Measurements from ENCODE around the gene POMT1.
"Not testable (repeated sequence)": the region's sequence is repeated elsewhere in the genome, so short reads cannot be mapped to it uniquely, and the experiment has no call there.

POMT1 gene, protein sequence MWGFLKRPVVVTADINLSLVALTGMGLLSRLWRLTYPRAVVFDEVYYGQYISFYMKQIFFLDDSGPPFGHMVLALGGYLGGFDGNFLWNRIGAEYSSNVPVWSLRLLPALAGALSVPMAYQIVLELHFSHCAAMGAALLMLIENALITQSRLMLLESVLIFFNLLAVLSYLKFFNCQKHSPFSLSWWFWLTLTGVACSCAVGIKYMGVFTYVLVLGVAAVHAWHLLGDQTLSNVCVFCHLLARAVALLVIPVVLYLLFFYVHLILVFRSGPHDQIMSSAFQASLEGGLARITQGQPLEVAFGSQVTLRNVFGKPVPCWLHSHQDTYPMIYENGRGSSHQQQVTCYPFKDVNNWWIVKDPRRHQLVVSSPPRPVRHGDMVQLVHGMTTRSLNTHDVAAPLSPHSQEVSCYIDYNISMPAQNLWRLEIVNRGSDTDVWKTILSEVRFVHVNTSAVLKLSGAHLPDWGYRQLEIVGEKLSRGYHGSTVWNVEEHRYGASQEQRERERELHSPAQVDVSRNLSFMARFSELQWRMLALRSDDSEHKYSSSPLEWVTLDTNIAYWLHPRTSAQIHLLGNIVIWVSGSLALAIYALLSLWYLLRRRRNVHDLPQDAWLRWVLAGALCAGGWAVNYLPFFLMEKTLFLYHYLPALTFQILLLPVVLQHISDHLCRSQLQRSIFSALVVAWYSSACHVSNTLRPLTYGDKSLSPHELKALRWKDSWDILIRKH

DNA sequence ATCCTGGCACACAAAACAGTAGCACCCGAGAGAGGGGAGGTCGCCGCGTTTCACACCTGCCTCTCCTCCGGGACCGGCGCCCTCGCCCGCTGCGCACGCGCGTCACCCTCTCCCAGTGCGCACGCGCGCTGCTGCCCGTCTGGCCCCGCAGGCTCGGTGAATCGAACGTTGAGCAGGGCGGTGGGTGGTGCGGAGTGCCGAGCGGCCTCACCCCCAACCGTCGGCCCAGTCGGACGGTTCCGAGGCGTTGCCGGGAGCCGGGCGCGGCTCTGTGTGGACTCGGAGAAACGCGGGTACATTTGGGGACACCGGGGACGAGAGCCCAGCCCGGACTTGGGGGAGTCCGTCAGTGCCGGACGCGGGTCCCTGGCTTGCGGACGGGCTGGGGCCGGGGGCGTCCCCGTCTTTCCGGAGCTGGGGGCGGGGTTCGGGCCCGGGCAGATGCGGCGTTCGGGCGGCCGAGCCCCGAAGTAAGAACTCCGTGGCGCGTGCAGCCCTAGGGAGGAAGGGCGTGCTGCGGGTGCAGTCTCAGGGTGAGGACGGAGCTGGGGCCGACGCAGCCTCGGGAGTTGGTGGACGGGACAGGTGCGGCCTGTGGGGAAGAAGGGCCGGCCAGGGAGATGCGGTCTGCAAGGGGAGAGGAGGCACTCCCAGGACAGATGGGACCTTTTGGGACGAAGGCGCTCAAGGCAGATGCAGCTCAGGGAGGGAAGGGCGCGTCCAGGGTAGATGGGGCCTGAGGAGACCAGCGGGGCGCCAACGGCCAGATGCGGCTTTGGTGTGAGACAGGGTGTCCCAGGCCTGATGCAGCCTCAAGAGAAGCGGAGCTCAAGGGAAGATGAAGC, at the start of gene POMT1:
TSS of gene POMT1 (plus strand) at position 138 of the 845 bp plus-strand sequence. CDS start 1,301 bp downstream, outside the sequence.
- peak; percentile 71 for DNase-seq

DNA sequence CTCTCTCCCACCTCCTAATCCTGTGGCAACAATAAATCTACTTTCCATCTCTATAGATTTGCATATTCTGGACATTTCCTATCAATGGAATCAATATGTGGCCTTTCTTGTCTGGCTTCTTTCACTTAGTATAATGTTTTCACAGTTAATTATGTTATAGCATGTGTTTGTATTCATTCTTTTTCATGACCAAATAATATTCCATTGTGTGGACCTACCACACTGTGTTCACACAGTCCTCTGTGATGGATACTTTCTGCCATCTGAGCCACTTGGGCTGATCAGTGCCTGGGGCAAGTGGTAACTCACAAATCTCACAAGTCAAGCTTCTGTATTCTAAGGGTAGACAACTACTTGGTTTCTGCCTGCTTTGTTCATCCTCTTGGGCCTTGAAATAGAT, 48.7 kb upstream of the POMT1 start:
- no peak for DNase-seq

DNA sequence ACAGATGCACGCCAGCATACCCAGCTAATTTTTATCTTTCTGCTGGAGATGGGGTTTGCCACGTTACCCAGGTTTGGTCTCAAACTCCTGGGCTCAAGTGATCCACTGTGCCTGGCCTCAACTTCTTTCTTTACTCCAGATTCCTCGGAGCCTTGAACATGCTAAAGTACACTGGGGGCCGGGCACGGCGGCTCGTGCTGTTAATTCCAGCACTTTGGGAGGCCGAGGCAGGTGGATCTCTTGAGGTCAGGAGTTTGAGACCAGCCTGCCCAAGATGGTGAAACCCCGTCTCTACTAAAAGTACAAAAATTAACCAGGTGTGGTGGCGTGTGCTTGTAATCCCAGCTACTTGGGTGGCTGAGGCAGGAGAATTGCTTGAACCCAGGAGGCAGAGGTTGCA, 47.1 kb upstream of the POMT1 start:
- not testable (repeated sequence) for DNase-seq

DNA sequence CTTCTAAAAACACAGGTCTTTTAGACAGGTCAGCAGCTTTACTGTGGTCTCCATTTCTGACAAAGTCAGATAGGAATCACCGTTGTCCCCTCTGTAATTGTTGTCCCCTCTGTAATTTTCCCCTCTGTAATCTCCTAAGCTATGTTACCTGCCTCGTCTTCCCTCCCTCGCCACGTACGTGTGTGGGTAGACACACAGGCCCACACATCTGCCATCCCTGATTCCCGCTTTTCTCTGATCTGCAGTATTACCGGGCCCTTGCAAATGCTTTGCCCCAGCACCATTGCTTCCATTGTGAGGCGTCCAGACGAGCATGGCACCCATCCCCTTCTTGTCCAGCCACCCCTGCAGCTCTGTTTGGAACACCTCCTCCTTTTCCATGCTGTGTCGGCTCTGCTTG, 45.0 kb upstream of the POMT1 start:
- no peak for DNase-seq

DNA sequence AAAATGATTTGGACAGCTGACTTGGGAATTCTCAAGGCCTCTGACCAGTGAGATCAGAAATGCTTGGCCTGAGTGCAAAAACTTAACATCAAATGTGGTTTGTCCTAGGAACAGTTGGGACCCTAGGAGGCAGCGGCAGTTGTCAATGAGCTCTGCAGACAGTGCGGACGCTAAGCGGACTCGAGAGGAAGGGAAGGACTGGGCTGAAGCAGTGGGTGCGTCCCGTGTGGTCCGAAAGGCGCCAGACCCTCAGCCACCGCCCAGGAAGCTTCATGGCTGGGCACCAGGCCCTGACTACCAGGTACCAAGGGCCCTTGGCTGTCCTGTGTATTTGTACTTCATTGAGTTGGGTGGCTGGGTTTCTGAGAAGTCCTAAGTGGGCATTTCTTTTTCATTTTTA, 43.7 kb upstream of the POMT1 start:
- no peak for DNase-seq

DNA sequence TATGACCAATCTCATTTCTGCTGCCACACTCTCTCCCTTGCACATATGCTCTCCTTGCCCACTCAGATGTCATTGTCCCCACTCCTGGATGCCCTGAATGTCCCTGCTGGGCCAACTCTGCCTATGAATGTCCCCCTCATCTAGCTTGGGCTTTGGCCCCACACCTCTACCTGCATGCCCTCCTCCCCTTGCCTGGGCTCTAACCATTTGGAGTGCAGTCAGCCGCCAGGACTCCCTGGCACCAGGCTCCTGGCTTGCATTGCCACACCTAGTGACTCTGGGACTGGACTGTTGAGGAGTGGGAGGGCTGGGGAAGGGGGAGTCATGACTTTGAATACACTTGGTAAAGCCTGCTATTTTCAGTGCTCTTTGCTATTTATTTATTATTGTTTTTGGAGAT, 41.6 kb upstream of the POMT1 start:
- DNase-seq, result no peak

DNA sequence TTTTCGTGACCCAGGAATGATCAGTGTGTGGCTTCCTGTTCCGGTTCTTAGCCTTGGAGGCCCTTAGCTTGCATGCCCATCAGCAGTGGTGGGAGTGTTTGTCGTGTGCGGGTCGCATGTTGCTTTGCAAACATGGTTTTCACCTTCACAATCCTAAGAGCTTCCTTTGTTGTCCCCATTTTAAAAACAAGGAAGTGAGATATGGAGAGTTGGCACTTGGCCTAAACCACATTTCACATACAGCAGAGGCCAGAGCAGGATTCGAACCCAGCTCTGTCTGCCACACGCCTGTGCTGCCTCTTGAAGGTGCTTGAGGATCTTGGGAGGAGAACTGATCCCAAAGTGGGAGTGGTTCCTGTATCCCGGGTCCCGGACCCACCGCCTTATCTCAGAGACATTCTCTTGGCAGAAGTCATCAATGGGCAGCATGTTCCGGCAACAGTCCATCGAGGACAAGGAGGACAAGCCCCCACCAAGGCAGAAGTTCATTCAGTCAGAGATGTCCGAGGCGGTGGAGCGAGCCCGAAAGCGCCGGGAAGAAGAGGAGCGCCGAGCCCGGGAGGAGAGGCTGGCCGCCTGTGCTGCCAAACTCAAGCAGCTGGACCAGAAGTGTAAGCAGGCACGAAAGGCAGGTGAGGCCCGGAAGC, 38.2 kb upstream of the POMT1 start:
- no peak for DNase-seq

DNA sequence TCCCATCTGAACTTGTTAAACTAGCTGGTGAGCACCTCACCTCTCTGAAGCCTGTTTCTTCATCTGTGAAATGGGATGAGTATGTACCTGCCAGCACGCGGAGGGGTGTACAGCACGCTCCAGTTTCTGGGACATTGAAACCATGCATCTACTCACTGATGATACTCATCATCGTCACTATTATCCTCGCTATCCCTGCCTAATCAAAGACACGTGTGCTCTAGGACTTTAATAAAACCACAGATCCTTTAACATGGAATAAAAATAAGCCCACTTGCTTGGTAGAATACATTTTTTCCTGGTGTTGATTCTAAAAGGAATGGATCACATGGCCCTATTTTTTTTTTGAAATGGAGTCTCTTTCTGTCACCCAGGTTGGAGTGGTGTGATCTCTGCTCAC, 37.3 kb upstream of the POMT1 start:
- no peak for DNase-seq

DNA sequence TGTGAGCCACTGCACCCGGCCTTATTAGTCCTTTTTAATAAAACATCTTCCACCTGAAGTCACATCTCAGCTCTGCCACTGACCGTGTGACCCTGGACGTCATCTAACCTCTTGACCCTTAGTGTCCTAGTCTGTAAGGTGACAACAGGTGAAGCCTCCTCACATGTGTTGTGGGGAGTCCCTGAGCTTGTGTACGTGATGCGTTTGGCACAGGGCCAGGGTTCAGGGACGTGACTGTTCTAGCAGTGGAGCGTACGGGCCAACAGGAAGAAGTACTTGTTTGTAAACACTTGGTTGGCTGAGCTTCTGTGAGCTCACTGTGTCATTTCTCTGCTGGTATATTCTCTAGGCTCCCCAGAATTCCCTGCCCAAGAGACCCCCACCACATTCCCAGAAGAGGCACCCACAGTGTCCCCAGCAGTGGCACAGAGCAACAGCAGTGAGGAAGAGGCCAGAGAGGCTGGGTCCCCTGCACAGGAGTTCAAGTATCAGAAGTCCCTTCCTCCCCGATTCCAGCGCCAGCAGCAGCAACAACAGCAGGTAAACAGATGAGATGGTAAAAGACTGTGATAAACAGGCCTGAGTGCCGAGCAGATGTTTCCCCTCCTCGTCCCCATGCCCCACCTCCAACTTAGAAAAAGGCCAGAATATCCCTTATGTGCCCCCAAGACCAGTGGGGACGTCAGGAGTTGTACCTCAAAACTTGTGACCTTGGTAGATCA, 35.3 kb upstream of the POMT1 start:
- no peak for DNase-seq

DNA sequence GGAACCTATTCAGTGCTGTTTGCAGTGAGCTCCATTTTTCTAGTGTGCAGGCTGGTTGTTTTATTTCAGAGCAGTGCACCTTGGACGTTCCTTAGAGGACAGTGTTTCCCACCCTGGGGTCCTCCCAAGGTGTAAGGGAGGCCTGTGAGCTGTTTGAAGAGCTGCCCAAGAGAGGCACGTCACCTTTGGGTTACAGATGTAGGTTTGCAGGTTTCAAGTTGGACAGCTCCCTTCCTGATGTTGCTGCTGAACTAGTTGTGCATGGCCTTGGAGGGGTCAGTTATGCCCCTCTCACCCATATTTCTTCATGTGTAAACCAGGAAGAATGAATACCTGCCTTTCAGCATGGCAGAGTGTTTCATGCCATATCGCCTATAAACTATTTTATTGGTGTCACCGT, 34.7 kb upstream of the POMT1 start:
- DNase-seq, result no peak

DNA sequence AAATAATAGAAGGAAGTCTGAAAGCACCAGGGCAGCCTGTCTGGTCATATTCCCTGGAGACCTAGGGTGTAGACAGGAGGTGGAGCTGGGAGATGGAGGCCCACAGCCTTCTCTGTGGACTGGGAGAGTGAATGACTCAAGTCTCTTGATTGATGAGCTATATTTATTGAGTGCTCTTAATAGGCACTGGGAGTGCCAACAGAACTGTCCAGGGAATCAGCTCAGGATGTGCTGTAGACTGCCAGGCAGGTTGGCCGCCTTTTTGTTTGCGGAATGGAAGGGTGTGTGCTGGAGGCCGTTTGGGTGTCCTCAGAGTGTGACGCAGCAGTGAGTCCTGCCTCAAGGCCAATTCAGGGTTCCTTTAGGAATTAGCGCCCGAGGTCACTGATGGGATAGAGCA, 33.4 kb upstream of the POMT1 start:
- no peak for DNase-seq

DNA sequence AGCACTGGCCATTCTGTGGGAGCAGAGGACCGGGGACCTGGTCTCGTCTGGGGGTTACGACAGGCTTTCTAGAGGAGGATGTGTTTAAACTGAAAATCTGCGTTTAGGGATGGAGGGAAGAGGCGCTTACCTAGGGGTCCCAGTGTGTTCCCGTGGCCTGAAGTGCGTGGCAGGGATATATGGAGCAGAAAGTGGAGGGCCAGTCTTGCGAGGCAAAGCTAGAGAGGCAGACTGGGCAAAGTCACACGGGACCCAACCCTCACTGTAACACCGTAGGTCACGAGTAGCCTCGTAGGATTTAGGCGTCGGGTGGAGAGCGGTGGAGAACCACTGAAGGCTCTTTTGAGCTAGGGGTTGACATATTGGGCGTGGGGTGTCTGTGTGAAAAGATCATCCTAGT, 32.8 kb upstream of the POMT1 start:
- DNase-seq, result no peak

DNA sequence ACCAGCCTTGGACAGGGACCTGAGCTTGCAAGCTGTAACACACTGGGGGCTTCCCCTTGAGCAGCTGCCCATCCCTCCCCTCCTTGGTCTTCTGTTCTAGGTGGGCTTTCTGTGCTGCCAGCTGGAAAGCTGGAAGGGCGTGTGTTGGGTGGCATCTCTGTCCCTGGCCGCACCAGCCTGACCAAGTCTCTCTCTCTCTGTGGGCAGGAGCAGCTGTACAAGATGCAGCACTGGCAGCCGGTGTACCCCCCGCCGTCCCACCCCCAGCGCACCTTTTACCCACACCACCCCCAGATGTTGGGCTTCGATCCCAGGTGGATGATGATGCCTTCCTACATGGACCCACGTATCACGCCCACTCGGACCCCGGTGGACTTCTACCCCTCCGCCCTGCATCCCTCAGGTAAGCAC, 32.1 kb upstream of the POMT1 start:
- no peak for DNase-seq

DNA sequence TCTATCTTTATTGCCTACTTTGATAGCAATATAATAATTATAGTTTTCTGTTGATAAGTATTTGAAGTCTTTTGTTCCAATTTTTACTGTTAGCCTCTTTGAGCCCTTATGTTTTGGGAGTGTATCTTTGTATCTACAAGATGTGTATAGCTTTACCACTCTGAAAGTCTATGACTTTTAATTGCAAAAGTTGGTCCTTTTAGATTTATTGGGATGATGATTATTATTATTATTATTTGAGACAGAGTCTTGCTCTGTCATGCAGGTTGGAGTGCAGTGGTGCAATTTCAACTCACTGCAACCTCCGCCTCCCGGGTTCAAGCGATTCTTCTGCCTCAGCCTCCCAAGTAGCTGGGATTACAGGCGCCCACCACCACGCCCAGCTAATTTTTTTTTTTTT, 30.6 kb upstream of the POMT1 start:
- not testable (repeated sequence) for DNase-seq

DNA sequence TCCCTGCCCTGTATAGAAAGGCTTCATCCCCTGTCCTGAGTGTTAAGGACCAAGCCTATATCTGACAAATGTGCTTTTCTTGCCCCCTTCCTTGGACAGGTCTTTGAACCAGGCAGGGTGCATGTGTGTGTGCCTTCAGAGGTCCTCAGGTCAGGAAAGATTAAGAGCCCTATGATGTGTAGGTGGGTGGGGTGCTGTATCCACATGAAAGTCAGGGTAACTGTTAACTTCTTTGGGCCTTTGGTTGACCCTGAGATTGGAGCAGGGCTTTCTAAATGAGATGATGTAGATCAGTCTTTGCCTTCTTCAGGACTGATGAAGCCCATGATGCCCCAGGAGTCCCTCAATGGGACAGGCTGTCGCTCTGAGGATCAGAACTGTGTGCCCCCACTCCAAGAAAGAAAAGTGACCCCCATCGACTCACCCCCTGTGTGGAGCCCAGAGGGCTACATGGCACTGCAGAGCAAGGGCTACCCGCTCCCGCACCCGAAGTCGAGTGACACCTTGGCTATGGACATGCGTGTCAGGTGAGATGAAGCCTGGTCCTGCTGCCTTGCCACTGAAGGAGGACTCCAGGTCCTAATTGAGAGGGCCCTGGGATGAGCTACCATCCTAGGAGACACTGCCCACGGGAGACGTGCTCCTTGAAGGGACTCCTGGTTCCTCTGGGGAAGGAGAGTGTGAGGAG, 29.4 kb upstream of the POMT1 start:
- DNase-seq, result no peak

DNA sequence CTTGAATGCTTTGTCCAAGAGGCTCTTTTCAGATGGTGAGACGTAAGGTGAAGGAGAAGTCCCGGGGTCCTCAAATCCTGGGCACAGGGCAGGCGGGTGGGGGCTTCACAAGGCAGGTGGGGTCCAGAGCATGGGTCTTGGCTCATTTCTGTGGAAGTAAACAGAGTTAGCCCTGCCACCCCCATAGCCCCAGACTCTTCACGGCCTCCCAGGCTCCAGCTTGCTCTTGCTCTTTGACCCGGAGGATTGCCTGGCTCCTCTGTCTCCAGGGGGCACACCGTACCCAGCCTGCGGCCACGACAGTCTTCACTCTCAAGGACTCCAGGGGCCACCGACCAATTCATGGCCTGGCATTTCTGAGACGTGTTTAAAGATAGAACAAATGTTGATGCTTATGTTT, 28.8 kb upstream of the POMT1 start:
- DNase-seq, result no peak

DNA sequence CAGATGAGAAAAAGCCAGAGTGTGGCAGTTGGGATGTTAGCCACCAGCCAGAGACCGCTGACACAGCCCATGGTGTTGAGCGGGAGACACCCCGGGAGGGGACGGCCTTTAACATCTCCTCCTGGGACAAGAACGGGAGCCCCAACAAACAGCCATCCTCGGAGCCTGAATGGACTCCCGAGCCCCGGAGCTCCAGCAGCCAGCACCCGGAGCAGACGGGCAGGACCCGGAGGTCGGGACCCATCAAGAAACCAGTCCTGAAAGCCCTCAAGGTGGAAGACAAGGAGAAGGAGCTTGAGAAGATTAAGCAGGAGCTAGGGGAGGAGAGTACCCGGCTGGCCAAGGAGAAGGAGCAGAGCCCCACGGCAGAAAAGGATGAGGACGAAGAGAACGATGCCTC, 28.0 kb upstream of the POMT1 start:
- no peak for DNase-seq

DNA sequence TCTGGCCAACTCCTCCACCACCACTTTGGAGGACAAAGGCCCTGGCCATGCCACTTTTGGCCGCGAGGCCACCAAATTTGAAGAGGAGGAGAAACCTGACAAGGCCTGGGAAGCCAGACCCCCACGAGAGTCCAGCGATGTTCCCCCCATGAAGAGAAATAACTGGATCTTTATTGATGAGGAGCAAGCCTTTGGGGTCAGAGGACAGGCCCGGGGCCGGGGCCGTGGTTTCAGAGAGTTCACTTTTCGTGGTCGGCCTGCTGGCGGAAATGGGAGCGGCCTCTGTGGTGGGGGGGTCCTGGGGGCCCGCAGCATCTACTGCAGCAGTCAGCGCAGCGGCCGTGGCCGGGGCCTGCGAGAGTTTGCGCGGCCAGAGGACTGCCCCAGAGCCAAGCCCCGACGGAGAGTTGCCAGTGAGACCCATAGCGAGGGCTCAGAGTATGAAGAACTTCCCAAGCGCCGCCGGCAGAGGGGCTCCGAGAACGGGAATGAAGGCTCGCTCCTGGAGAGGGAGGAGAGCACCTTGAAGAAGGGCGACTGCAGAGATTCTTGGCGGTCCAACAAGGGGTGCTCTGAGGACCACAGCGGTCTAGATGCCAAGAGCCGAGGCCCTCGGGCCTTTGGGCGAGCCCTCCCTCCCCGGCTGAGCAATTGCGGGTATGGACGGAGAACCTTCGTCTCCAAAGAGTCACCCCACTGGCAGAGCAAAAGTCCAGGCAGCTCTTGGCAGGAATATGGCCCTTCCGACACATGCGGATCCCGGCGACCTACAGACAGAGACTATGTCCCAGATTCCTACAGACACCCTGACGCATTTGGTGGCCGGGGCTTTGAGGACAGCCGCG, 27.4 kb upstream of the POMT1 start:
- no peak for DNase-seq

DNA sequence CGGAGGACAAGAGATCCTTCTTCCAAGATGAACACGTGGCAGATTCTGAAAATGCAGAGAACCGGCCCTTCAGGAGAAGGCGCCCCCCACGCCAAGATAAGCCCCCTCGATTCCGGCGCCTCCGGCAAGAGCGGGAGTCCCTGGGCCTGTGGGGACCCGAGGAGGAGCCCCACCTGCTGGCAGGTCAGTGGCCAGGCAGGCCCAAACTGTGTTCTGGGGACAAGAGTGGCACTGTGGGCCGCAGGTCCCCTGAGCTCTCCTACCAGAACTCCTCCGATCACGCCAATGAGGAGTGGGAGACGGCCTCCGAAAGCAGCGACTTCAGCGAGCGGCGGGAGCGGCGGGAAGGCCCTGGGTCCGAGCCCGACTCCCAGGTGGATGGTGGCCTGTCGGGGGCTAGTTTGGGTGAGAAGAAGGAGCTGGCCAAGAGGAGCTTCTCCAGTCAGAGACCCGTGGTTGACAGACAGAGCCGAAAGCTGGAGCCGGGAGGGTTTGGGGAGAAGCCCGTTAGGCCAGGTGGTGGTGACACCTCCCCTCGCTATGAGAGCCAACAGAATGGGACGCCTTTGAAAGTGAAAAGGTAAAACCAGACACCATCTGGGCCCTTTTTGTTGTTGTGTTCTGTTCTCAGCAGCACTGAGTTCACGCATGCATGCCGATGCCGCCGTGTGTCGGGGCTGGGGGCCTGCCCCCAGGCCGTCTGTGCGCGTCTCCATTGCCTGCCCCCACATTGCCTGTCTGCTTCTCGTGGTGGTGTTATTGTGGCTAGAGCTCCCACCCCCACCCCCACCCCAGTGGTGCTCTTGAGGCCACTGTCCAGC, 26.6 kb upstream of the POMT1 start:
- no peak for DNase-seq

All from NCI-H2081 treated with DMSO at 0.1 percent for 48 hours (cell line).